Fibroblast of mammary gland (primary cell): ENCODE data around the gene NUP214.
"Not testable (repeated sequence)": the region's sequence is repeated elsewhere in the genome, so short reads cannot be mapped to it uniquely, and the experiment has no call there.

ENCODE experiments used
- DNase-seq: peaks from one replicate; pipeline ENCODE4 v3.0.0-alpha.2; 2010; ENCODE audit warnings: low read depth
- H3K4me3 ChIP-seq: 2 replicates; pipeline ENCODE4 v1.5.1; 2011; ENCODE audit warnings: low read depth, mild to moderate bottlenecking, low read length, moderate library complexity; ENCODE audit not compliant: control insufficient read depth
- CTCF ChIP-seq: conservative IDR thresholded peaks from 2 replicates; pipeline ENCODE4 v1.5.1; 2011; ENCODE audit warnings: low read depth, low read length, inconsistent platforms; ENCODE audit not compliant: control insufficient read depth, insufficient read depth

The NUP214 gene

GRCh38 chr9:131185924-131186323 lies 60.5 kb downstream of the NUP214 start:
- no peak for TF ChIP-seq CTCF
- H3K4me3 ChIP-seq: no peak overlapping the region
- no peak for DNase-seq

GRCh38 chr9:131186622-131187021 lies 61.2 kb downstream of the NUP214 start:
- TF ChIP-seq CTCF: no peak

GRCh38 chr9:131187957-131188356 lies 62.6 kb downstream of the NUP214 start:
- DNase-seq: no peak
- no peak overlapping the region for H3K4me3 ChIP-seq
- TF ChIP-seq CTCF: no peak

More at GRCh38 chr9:131186622-131187021, 61.2 kb downstream of the NUP214 start:
- no peak for DNase-seq
- H3K4me3 ChIP-seq: no peak overlapping the region

- DNase-seq: no peak
- no peak overlapping the region for H3K4me3 ChIP-seq
- no peak for TF ChIP-seq CTCF
Observed at GRCh38 chr9:131188976-131189375, 63.6 kb downstream of the NUP214 start.

GRCh38 chr9:131190191-131190590 lies 64.8 kb downstream of the NUP214 start:
- TF ChIP-seq CTCF: no peak
- H3K4me3 ChIP-seq: no peak overlapping the region
- no peak for DNase-seq

GRCh38 chr9:131191032-131191431 lies 65.6 kb downstream of the NUP214 start:
- not testable (repeated sequence) for DNase-seq, H3K4me3 ChIP-seq

GRCh38 chr9:131191857-131192256 lies 66.5 kb downstream of the NUP214 start:
- no peak for DNase-seq
- no peak for TF ChIP-seq CTCF
- no peak overlapping the region for H3K4me3 ChIP-seq
